DOHH2 (cell line): ENCODE results near the gene CPEB1.

Experiments
- H3F3A ChIP-seq: fragments of 200-600 bp; sonication (generic), shearing (Covaris generic); 2 replicates; pipeline ENCODE4 v1.6.0; 2016; ENCODE audit warnings: antibody characterized with exemption, mild to moderate bottlenecking; ENCODE audit not compliant: control insufficient read depth, insufficient read depth
- H3K27ac ChIP-seq: fragments of 200-600 bp; sonication (generic); 2 replicates; pipeline ENCODE4 v1.5.1; 2014; ENCODE audit warnings: low read depth, mild to moderate bottlenecking, low read length, moderate library complexity
- H3K27me3 ChIP-seq: fragments of 200-600 bp; sonication (generic); 2 replicates; pipeline ENCODE4 v1.6.1; 2014; ENCODE audit warnings: mild to moderate bottlenecking, low read length, mixed read lengths; ENCODE audit not compliant: control insufficient read depth
- H3K36me3 ChIP-seq: fragments of 200-600 bp; sonication (generic); 2 replicates; pipeline ENCODE4 v1.6.1; 2014; ENCODE audit warnings: mild to moderate bottlenecking, low read length, moderate library complexity, mixed read lengths; ENCODE audit not compliant: control insufficient read depth
- H3K4me1 ChIP-seq: fragments of 200-600 bp; sonication (generic); 2 replicates; pipeline ENCODE4 v1.6.1; 2014; ENCODE audit warnings: mild to moderate bottlenecking, low read length, mixed read lengths; ENCODE audit not compliant: control insufficient read depth
- H3K4me2 ChIP-seq: fragments of 200-600 bp; sonication (generic); 2 replicates; pipeline ENCODE4 v1.6.0; 2014; ENCODE audit warnings: mild to moderate bottlenecking, low read length, moderate library complexity
- H3K4me3 ChIP-seq: fragments of 200-600 bp; sonication (generic); 2 replicates; pipeline ENCODE4 v1.5.1; 2014; ENCODE audit warnings: mild to moderate bottlenecking, low read length, mixed read lengths
- H3K79me2 ChIP-seq: fragments of 200-600 bp; sonication (generic); 2 replicates; pipeline ENCODE4 v1.6.1; 2014; ENCODE audit warnings: mild to moderate bottlenecking, low read length, mixed read lengths; ENCODE audit not compliant: control insufficient read depth
- H3K9me2 ChIP-seq: fragments of 200-600 bp; sonication (generic); replicated peaks from 2 replicates; pipeline ENCODE4 v1.6.1; 2014; ENCODE audit warnings: mild to moderate bottlenecking, low read length, mixed read lengths; ENCODE audit not compliant: control insufficient read depth
- H3K9me3 ChIP-seq: fragments of 200-600 bp; sonication (generic); 2 replicates; pipeline ENCODE4 v1.6.1; 2014; ENCODE audit warnings: antibody characterized with exemption, low read length, mixed read lengths; ENCODE audit not compliant: control insufficient read depth, insufficient read depth
- H4K20me1 ChIP-seq: fragments of 200-600 bp; sonication (generic); 2 replicates; pipeline ENCODE4 v1.6.0; 2014; ENCODE audit warnings: low read depth, mild to moderate bottlenecking, antibody characterized with exemption, low read length, moderate library complexity; ENCODE audit not compliant: control insufficient read depth, insufficient read depth
- EZH2phosphoT487 ChIP-seq: fragments of 200-600 bp; sonication (generic); IDR thresholded peaks from 2 replicates; pipeline ENCODE4 v1.6.1; 2017; ENCODE audit warnings: borderline replicate concordance, mild to moderate bottlenecking, antibody characterized with exemption, low read length, moderate library complexity, mixed read lengths
- TF ChIP-seq, protein P1 (sequence below): fragments of 200-600 bp; sonication (generic); IDR thresholded peaks from one replicate; pipeline ENCODE4 v1.5.1; 2014; ENCODE audit warnings: antibody characterized with exemption, mild to moderate bottlenecking, low read depth, low read length; ENCODE audit not compliant: poor library complexity, severe bottlenecking

CPEB1 gene

DNA sequence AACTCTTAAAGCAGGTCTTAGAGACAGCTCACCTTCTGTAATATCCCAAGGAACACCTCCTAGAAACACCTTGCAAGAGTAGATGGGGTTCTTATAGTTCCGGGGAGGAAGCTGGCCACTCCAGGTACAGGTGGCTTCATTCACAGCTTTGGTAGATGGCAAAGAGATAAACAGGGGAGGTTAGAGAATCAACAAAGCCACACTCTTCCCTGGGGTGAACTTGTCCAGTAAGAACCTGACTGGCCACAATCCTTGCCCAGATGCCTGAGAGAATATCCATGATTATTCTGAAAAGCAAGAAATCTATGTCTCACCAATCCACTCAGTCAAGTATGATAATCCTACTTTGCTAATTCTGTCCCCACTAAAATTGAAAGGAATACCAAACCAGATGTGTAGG, 93.3 kb downstream of the CPEB1 start:
- no peak overlapping the region for H3K27ac ChIP-seq
- TF ChIP-seq EZH2phosphoT487 = no peak
- TF ChIP-seq, protein P1, sequence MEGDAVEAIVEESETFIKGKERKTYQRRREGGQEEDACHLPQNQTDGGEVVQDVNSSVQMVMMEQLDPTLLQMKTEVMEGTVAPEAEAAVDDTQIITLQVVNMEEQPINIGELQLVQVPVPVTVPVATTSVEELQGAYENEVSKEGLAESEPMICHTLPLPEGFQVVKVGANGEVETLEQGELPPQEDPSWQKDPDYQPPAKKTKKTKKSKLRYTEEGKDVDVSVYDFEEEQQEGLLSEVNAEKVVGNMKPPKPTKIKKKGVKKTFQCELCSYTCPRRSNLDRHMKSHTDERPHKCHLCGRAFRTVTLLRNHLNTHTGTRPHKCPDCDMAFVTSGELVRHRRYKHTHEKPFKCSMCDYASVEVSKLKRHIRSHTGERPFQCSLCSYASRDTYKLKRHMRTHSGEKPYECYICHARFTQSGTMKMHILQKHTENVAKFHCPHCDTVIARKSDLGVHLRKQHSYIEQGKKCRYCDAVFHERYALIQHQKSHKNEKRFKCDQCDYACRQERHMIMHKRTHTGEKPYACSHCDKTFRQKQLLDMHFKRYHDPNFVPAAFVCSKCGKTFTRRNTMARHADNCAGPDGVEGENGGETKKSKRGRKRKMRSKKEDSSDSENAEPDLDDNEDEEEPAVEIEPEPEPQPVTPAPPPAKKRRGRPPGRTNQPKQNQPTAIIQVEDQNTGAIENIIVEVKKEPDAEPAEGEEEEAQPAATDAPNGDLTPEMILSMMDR = no peak
- no peaks in the 10 kb centered on the region for H3K36me3 ChIP-seq
- H3K4me3 ChIP-seq = no peak overlapping the region
- H4K20me1 ChIP-seq = no peaks in the 10 kb centered on the region
- H3K27me3 ChIP-seq = peaks cover 46% of the 10 kb centered on the region
- no peaks in the 10 kb centered on the region for H3K4me1 ChIP-seq
- no peaks in the 10 kb centered on the region for H3K79me2 ChIP-seq
- no peaks in the 10 kb centered on the region for H3K9me3 ChIP-seq
- no peaks in the 10 kb centered on the region for H3F3A ChIP-seq
- no peak overlapping the region for H3K4me2 ChIP-seq
- H3K9me2 ChIP-seq = no peaks in the 10 kb centered on the region

DNA sequence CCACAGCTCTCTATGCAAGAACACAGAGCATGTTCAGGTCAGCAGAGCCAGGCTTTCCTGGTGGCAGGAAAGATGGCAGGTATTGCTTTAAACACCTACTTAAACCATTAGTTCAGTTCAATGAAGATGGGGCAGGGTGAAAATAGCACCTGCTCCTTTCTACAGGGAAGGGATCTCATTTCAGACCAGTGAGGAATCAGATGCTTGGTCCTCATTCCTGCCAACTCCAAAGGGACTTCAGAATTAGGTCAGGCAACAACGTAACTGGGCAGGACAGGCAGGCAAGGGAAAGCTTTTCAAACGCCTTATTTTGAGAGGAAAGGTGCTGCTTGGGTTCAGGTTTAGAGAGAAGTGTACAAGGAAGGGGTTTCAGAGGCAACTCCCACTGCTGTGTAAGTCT, 94.3 kb downstream of the CPEB1 start:
- Histone ChIP-seq H3K4me2 (no peak overlapping the region), H4K20me1 (no peaks in the 10 kb centered on the region), H3K27me3 (peaks cover 46% of the 10 kb centered on the region), H3K9me3 (no peaks in the 10 kb centered on the region), H3K79me2 (no peaks in the 10 kb centered on the region), H3F3A (no peaks in the 10 kb centered on the region), H3K4me1 (no peaks in the 10 kb centered on the region), H3K9me2 (no peaks in the 10 kb centered on the region), H3K4me3 (no peak overlapping the region), H3K36me3 (no peaks in the 10 kb centered on the region), H3K27ac (no peak overlapping the region)
- TF ChIP-seq, protein P1 = no peak
- TF ChIP-seq EZH2phosphoT487 = no peak

DNA sequence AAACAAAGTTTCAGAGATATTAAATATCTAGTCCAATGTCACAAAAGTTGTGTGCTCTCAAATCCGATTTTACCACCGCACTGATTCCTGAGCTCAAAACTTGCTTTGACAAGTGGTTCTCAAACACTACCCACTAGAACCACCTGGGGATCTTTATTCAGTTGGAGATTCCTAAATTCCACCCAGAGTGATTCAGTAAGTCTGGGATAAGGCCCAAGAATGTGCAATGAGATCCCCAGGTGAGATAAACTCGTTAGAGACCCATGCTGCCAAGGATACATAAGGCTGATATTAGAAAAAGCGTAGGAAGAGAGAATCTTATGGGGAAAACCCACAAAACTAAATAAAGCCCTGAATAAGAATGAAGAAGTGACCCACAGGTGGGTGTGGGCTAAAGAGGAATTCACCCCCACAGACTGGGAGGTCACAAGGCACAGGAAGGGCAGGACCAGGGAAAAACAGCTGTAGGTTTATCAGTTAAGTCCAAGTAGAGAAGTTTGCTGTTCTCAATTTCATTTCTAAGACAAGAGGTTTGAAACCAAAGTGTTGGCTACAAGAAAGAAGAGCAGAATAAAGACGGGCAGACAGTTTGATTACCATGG, 95.4 kb downstream of the CPEB1 start:
- no peak for TF ChIP-seq EZH2phosphoT487
- TF ChIP-seq, protein P1 = no peak
- no peaks in the 10 kb centered on the region for H3K79me2 ChIP-seq
- no peak overlapping the region for H3K4me3 ChIP-seq
- H3F3A ChIP-seq = no peaks in the 10 kb centered on the region
- H3K36me3 ChIP-seq = no peaks in the 10 kb centered on the region
- H3K4me1 ChIP-seq = no peaks in the 10 kb centered on the region
- no peak overlapping the region for H3K4me2 ChIP-seq
- H3K27me3 ChIP-seq = peaks cover 38% of the 10 kb centered on the region
- H3K9me3 ChIP-seq = no peaks in the 10 kb centered on the region
- no peaks in the 10 kb centered on the region for H3K9me2 ChIP-seq
- no peak overlapping the region for H3K27ac ChIP-seq
- no peaks in the 10 kb centered on the region for H4K20me1 ChIP-seq
